ENCODE results near the gene PIP4K2A.

GRCh38 chr10:22609719-22610465, 104.5 kb downstream of the PIP4K2A start:
- TF ChIP-seq CTCF (IDR thresholded peaks at IDR 0.05; ENCODE audit: low read depth, low read length) (no peak), EZH2phosphoT487 (IDR thresholded peaks at IDR 0.05; ENCODE audit: low read depth) (no peak)
